Measurements from ENCODE around the gene GPR183.

Gene GPR183

GRCh38 chr13:99307247-99307646, at the start of gene GPR183:
TSS of gene GPR183 (minus strand) at chr13:99307399. CDS start at chr13:99296145, 11,254 bp downstream.
- DNase-seq, result no peak

GRCh38 chr13:99356262-99357091, 49.3 kb upstream of the GPR183 start:
- no peak for DNase-seq

GRCh38 chr13:99356012-99356261, 48.7 kb upstream of the GPR183 start:
- no peak for DNase-seq

- DNase-seq, result no peak
These were observed 48.2 kb upstream of the GPR183 start for GRCh38 chr13:99355267-99356011.

GRCh38 chr13:99354371-99354951, 47.3 kb upstream of the GPR183 start:
- peak; percentile 62 for DNase-seq

GRCh38 chr13:99353836-99354235, 46.6 kb upstream of the GPR183 start:
- DNase-seq, result peak; percentile 65

GRCh38 chr13:99353246-99353600, 46.0 kb upstream of the GPR183 start:
- DNase-seq, result no peak

- DNase-seq, result no peak
These were observed 45.4 kb upstream of the GPR183 start for GRCh38 chr13:99352351-99353245.

- no peak for DNase-seq
These were observed 44.6 kb upstream of the GPR183 start for GRCh38 chr13:99351772-99352171.

- no peak for DNase-seq
These were observed 43.0 kb upstream of the GPR183 start for GRCh38 chr13:99350191-99350590.

GRCh38 chr13:99347911-99348451, 40.8 kb upstream of the GPR183 start:
- no peak for DNase-seq

GRCh38 chr13:99347335-99347878, 40.2 kb upstream of the GPR183 start:
- no peak for DNase-seq

GRCh38 chr13:99346335-99347042, 39.3 kb upstream of the GPR183 start:
- no peak for DNase-seq

GRCh38 chr13:99345345-99345744, 38.1 kb upstream of the GPR183 start:
- DNase-seq, result no peak

GRCh38 chr13:99344610-99345208, 37.5 kb upstream of the GPR183 start:
- DNase-seq, result no peak

GRCh38 chr13:99342723-99343315, 35.6 kb upstream of the GPR183 start:
- no peak for DNase-seq

GRCh38 chr13:99341969-99342722, 34.9 kb upstream of the GPR183 start:
- no peak for DNase-seq

GRCh38 chr13:99340638-99341037, 33.4 kb upstream of the GPR183 start:
- no peak for DNase-seq

- DNase-seq, result no peak
These were observed 32.7 kb upstream of the GPR183 start for GRCh38 chr13:99339736-99340397.

Measured in stimulated activated CD8-positive, alpha-beta memory T cell treated with anti-CD3 and anti-CD28 coated beads, Interleukin-4, amount 100 ng/mL, for 48 hours (primary cell).